Inflammatory macrophage (primary cell): ENCODE results near the gene C22orf15.

Experiments used
- DNase-seq, 2 donors: peaks; one replicate each; pipeline ENCODE4 v3.0.0-alpha.2; 2020 to 2022
- total RNA-seq, 18 experiments: gene quantifications; one replicate each; lab custom pipeline; 2026; ENCODE audit warnings: mixed read lengths in 6 of 18, inconsistent platforms in 2 of 18; lab: John Stamatoyannopoulos, UW

The C22orf15 gene, protein sequence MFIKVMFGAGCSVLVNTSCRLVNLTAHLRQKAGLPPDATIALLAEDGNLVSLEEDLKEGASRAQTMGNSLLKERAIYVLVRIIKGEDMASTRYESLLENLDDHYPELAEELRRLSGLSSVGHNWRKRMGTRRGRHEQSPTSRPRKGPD
- total RNA-seq = 0 to 0.07 (median 0) reads per million in 18 experiments

DNA sequence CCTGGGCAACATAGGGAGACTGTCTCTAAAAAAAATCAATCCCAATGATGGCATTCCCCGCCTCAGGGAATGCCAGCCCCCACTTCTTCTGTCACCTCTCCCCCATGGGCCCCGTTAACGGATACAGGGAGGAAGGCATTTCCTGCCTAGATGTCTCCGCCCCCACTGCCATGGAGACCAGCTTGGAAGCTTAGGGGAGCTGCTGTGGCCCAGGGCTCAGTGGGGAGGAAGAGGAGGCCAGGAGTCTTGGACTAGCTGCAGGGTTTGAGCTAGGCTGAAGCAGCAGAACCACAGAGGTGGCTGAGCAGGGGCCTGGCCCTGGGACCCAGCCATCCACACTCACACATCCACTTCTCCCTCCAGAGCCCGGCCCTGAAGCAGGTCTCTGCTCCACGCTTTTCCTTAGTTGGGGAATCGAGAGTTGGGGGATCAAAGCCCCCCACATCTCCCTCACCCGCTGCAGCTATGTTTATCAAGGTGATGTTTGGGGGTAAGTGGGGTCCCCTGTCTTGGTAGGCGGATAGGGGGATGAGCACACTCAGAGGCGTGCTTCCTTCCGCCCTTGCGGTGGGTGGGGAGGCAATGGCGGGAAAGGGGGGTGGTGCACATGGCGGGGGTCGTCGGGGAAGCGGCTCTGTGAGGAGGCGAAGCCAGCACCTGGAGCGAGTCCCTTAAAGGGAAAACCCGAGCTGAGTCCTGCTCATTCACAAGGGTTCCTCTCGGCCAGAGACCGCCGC lies at the start of gene C22orf15:
Gene C22orf15 (plus strand): TSS at position 149 of the 737 bp plus-strand sequence. CDS start 317 bp downstream, at position 466.
- no peak for DNase-seq

DNA sequence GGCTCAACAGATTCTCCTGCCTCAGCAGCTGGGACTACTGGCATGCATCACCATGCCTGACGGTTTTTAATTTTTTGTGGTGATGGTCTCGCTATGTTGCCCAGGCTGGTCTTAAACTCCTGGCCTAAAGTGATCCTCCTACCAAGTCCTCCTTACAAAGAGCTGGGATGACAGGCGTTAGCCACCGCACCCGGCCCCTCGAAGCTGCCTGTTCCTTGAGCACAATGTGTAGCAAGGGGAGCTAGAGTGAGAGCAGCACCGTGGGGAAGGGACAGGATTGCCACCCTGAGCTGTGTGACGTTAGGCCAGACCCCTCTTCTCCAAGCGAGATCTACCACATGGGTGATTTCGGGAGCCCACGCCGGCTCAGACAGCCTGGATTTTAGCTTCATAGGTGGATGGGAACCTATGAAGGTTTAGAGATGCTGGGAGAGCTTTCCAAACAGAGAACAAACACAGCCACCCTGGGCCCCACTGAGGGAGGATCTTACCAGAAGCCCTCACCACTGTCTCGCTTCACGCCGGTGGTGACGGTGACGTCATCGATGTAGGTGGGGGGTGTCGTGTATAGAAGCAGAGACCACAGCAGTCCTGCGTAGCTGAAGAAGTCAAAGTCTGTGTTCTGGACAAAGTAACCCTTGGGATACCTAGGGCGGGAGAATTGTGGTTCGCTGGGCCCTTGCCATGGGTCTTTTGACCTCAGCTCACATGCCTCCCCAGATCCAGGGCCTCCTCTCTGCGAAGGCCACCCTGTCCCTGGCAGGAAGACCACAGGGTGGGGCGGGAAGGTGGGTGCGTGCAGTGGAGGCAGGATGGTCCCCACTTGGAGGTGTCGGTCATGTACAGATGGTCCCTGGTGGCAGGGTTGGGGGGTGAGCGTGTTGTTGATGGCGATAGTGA lies 48.8 kb upstream of the C22orf15 start:
- DNase-seq = no peak

DNA sequence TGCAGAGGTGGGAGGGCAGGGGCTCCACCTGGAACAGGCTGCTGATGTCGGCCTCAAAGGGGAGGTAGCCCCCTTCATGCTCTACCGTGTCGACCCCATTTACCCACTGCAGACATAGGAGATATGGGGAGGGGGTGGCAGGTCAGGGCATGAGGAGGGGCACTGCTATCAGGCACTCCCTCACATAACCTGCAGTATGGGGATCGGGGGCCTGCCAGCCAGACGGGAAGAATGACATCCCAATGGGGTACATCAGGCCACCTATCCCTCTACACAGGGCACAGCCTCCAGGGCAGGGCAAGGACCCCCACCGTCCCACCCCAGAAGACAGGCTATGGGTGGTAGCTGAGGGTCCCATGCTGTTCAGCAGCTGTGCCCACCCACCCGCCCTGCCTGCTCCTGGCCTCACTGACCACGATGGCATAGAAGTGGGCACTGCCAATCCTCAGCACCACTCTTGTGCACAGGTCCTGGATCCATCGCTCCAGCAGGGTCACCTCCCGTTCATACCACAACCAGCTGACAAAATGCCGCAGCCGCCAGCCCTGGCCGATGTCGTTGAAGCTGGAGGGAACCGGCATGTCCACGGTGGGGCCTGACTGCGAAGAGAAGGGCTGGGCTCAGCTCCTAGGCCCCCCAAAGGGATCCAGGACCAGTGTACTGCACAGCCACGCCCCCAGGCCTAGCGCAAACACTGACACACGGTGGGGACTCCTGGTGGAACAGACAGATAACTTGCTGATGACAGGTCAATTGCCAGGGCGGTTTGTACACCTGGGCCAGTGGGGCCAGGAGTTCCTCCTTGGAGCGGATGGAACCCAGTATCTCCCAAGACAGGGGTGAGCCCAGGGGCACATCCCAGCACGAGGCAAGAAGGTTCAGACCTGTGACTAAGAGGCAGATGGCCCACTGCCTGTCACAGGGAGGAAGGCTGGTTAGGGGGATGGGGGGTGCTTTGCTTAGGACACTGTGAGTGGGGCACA lies 47.9 kb upstream of the C22orf15 start:
- peak in 1 of 2 donors; percentile 10 for DNase-seq

- peak; percentile 44 to 62 for DNase-seq
These were observed 46.9 kb upstream of the C22orf15 start for GRCh38 chr22:23715806-23716375.

DNA sequence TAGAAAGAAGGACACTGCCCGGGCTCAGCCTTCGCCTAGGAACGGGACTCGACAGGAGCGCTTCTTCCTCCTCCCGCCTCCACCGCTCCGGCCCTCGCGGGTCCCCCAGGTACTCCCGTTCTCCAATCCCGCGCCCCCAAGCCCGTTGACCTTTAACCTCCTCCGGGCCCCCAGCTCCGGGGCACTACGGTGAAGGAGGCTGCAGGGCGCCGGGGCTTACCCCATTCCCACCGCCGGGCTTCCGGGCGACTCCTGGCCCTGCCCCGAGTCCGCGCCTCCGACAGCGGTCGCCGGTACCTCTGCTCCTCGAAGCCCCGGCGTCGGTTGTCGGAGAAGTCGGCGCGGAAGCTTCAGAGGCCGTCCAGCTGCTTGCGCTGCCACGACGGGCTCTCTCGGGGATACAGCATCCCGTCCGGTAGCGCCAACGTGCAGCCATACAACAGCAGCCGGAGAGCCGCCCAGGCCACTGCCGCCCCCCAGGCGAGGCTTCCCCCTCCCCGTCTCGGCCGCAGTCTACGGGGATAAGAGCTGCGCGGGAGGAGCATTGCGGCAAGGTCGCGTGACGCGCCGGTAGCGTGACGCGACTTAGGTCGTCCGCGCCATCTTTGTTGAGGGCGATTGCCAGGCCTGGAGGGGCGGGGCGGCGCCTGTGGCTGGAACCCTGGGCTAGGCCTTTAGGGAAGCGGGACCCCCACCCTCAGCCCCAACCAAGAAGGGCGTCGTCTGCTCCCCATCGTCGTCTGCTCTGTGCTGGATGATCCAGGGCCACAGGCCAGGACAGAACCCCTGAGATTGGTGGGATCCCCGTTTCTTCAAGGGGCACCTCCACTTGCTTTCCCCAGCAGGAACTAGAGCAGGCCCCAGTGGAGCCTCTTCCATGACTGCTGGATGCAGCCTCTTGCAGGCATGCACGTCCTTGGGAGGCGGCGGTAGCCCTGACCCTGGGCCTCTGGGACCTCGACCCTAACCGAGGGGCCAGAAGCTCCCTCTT lies 45.7 kb upstream of the C22orf15 start:
- peak; percentile 83 to 89 for DNase-seq

- no peak for DNase-seq
These were observed 44.2 kb upstream of the C22orf15 start for GRCh38 chr22:23718371-23719165.

DNA sequence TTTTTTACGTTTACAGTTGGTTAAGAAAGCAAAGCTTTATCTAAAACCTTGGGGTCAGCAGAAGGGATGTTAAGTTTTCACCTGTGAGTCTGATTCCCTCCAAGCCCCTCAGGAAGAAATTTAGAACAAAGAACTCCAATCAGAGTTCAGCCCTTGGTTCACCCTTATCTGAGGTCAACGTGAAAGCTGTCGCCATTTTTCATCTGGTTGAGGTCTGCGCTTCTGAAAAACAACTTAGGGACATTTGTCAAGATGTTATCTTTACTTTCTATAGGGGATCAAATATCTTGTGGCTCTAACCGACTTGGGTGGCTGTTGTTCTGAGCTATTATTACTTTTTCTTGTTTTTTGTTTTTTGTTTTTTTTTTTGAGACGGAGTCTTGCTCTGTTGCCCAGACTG lies 41.9 kb upstream of the C22orf15 start:
- no peak for DNase-seq

DNA sequence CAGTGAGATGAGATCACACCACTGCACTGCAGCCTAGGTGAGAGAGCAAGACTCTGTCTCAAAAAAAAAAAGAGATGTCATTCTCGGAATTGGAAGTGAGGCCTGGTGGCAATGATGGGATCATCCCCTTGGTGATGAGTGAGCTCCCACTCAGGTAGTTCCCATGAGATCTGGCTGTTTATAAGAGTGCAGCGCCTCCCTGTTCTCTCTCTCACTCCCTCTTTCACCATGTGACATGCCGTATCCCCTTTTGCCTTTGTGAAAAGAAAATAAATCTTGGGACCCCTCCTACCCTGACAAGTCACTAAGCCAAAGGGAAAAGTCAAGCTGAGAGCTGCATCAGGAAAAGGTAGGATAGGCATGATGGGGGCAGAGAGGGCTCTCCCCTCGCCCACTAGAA lies 40.6 kb upstream of the C22orf15 start:
- no peak for DNase-seq

DNA sequence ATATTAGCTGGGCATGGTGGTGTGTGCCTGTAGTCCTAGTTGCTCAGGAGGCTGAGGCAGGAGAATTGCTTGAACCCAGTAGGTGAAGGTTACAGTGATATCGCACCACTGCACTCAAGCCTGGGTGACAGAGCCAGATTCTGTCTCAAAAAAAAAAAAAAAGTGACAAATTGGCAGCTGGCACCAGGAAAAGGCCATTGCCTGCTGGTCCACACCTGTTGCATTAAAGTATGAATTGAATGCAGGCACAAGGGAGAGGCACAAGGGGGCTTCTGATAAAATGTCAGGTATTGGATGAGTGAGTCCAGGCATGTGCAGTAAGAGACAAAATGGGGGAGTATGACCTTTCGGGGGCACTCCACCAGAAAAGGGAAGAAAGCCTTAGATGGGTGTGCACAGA lies 40.1 kb upstream of the C22orf15 start:
- no peak for DNase-seq

DNA sequence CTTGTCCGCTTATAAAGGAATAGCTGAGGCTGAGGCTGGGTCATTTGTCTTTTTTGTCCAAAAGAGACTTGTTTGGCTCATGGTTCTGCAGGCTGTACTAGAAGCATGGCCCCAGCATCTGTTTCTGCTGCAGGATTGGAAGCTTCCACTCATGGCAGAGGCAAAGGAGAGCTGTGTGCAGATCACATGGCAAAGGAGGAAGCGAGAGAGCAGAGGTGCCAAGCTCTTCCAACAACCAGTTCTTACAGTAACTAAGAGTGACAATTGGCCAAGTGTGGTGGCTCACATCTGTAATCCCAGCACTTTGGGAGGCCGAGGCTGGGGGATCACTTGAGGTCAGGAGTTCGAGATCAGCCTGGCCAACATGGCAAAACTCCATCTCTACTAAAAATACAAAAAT lies 34.7 kb upstream of the C22orf15 start:
- DNase-seq = peak; percentile 49 to 64

DNA sequence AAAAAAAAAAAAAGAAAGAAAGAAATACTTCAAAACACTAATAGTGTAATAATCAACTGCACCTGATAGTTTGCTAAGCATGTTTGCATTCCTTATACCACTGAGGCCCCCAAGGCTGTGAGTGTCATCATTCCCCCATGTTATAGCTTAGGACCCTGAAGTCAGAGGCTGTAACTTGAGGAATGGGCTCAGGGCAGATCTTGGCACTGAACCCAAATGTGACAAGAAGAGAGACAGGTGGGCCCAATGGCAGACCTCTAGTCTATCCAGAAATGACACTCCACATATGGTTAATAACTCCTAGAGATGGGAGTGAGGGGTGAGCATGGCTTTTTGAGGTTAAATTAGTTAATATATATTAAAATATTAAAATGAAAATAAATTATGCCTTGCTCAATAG lies 25.1 kb upstream of the C22orf15 start:
- no peak for DNase-seq

DNA sequence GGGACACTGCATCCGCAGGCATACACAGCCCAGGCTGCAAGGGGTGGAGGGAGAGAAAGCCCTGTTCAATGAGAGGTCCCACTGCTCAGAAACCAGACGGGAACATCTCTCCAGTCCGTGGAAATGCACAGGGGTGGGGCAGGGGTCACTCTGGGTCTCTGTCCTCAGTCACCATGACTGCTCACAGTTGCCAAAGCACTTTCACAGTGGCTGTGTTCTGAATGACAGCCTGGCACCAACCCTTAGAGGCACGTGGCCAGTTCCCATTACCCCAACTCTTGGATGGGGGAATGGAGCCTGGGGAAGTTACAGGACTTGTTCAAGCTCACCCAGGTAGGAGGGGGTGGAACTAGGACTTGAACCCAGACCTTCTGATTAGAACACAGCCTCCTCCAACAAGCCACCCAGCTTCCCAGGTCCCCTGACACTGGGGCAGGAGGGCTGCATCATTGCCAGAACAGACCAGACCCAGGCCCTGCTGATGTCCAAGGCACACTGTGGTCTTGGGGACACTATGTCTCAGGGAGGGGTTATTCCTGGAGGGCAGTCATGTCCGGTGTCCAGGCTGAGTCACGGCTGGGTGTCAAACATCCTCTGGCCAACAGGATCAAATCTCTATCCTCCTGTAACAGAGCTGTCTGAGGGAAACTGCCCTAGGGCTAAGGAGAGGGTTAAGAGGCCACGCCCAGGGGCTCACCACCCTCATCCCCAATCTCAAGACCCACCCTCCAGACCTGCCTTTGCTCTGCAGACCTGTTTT lies 20.1 kb upstream of the C22orf15 start:
- no peak for DNase-seq

DNA sequence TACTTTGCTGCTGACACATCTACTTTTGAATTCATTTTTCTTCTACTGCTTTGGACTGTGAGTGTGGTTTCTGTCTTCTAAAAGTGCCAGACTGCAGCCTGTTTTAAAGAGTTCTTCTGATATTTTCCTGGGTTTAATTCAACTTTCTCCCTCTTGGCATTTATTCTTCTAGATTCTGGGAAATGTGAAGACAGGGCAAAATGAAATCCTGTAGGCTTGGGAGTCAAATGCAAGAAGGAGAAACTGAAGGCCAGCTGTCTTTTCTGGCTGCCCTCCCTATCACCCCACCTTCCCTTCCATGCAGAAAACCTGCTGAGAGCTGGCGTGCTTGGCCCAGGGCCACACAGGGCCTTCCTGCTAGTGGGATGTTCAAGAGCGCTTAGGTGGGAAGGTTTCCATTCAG lies 19.5 kb upstream of the C22orf15 start:
- DNase-seq = no peak

DNA sequence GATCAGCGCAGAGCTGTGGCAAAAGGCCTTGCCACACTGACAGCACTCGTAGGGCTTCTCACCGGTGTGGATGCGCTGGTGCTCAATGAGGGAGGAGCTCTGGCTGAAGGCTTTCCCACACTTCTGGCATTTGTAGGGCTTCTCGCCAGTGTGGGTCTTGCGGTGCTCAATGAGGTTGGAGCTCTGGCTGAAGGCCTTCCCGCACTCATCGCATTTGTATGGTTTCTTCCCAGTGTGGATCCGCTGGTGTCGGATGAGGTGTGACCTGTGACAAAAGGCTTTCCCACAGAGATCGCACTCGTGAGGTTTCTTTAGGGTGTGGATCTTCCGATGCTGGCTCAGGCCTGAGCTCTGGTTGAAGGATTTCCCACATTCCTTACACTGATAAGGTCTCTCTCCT lies 18.8 kb upstream of the C22orf15 start:
- DNase-seq = no peak

GRCh38 chr22:23744485-23744884 lies 18.3 kb upstream of the C22orf15 start:
- DNase-seq = no peak

- peak in 1 of 2 donors; percentile 9 for DNase-seq
These were observed 17.0 kb upstream of the C22orf15 start for GRCh38 chr22:23745791-23746190.

- no peak for DNase-seq
These were observed 12.9 kb upstream of the C22orf15 start for GRCh38 chr22:23749841-23750301.

DNA sequence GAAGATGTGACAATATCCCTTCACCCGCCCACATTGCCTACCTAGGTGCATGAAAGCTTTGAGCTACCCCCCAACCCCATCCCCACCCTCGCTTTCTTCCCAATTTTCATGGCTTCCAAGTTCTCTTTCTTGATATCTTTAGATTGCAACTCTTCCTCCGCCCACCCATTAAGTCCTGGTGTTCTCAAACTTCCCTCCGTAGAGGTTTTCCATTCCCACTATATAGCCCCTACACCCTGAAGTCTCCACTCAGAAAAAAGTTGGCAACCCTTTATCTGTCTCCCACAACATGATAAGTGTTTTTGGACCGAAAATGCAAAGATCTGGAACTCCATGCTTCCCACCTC lies 12.4 kb upstream of the C22orf15 start:
- DNase-seq = no peak
